Body of pancreas (tissue), 4 donors: ENCODE data around the gene FAM169A.

Experiments used
- POLR2A ChIP-seq, 3 donors: fragments of 450-650 bp; IDR thresholded peaks; one replicate each; pipeline ENCODE4 v1.6.1; 2016; ENCODE audit warnings: antibody characterized with exemption in 3 of 3, mild to moderate bottlenecking in 2 of 3
- TF ChIP-seq, protein P1 (sequence below), 7 experiments: fragments of 450-650 bp in 4 of 7; fragments of 200-600 bp in 3 of 7; sonication (generic) in 3 of 7; IDR thresholded peaks; one replicate each; pipeline ENCODE4 v1.5.1; 2016 to 2019; ENCODE audit warnings: antibody characterized with exemption in 7 of 7

DNA sequence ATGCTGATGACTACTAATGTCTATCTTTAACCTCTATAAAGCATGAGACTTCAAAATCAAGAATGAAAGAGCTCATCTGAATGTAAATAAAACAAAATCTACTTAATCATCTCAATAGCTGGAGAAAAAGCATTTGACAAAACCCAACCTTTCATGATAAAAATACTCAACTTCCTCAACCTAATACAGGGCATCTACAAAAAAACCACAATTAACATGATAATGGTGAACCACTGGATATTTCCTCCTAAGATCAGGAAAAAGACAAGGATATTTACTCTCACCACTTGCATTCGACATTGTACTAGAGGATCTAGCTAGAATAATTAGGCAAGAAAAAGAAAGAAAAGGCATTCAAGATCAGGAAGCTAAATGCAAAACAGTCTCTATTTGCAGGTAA is 49.3 kb downstream of the FAM169A start:
- no peak for TF ChIP-seq POLR2A (IDR thresholded peaks at IDR 0.05)
- TF ChIP-seq, protein P1, sequence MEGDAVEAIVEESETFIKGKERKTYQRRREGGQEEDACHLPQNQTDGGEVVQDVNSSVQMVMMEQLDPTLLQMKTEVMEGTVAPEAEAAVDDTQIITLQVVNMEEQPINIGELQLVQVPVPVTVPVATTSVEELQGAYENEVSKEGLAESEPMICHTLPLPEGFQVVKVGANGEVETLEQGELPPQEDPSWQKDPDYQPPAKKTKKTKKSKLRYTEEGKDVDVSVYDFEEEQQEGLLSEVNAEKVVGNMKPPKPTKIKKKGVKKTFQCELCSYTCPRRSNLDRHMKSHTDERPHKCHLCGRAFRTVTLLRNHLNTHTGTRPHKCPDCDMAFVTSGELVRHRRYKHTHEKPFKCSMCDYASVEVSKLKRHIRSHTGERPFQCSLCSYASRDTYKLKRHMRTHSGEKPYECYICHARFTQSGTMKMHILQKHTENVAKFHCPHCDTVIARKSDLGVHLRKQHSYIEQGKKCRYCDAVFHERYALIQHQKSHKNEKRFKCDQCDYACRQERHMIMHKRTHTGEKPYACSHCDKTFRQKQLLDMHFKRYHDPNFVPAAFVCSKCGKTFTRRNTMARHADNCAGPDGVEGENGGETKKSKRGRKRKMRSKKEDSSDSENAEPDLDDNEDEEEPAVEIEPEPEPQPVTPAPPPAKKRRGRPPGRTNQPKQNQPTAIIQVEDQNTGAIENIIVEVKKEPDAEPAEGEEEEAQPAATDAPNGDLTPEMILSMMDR (IDR thresholded peaks at IDR 0.05), result no peak
